Activated T-cell treated with anti-CD3 and anti-CD28 coated beads, Interleukin-2, amount 50 U/mL, for 24 hours (primary cell): ENCODE data around the gene PCDHGA3.
"Not testable (repeated sequence)": the region's sequence is repeated elsewhere in the genome, so short reads cannot be mapped to it uniquely, and the experiment has no call there.

Experiments
- DNase-seq: peaks from one replicate; pipeline ENCODE4 v3.0.0-alpha.2; 2020
- H3K27ac Mint-ChIP-seq: 2 replicates; pipeline ENCODE4 v1.8.0; 2020; ENCODE audit warnings: mild to moderate bottlenecking, mixed read lengths
- H3K27me3 Mint-ChIP-seq: 2 replicates; pipeline ENCODE4 v1.8.0; 2020; ENCODE audit warnings: mixed read lengths
- H3K36me3 Mint-ChIP-seq: 2 replicates; pipeline ENCODE4 v1.8.0; 2020; ENCODE audit warnings: low read depth, mixed read lengths
- H3K4me1 Mint-ChIP-seq: 2 replicates; pipeline ENCODE4 v1.8.0; 2020; ENCODE audit warnings: low read depth, mixed read lengths
- H3K4me3 Mint-ChIP-seq: 2 replicates; pipeline ENCODE4 v1.8.0; 2020; ENCODE audit warnings: mild to moderate bottlenecking, moderate library complexity, mixed read lengths
- H3K9me3 Mint-ChIP-seq: 2 replicates; pipeline ENCODE4 v1.8.0; 2020; ENCODE audit warnings: mixed read lengths

PCDHGA3 gene

GRCh38 chr5:141332571-141332970, 11.1 kb upstream of the PCDHGA3 start:
- H3K9me3 Mint-ChIP-seq: peaks cover 62% of the 10 kb centered on the region
- peaks cover 23% of the 10 kb centered on the region for H3K36me3 Mint-ChIP-seq
- not testable (repeated sequence) for H3K4me1 Mint-ChIP-seq, H3K4me3 Mint-ChIP-seq, DNase-seq, H3K27ac Mint-ChIP-seq
- H3K27me3 Mint-ChIP-seq: peaks cover 92% of the 10 kb centered on the region

GRCh38 chr5:141338538-141339306, 4.9 kb upstream of the PCDHGA3 start, which contains the start of gene PCDHGA2:
Gene PCDHGA2, plus strand, starts transcription at chr5:141338760.
- Mint-ChIP-seq H3K27me3 (peaks cover 94% of the 10 kb centered on the region), H3K4me3 (no peak within 1 kb of the TSS), H3K4me1 (peaks cover 4% of the 10 kb centered on the region), H3K36me3 (peaks cover 17% of the 10 kb centered on the region), H3K9me3 (peaks cover 74% of the 10 kb centered on the region), H3K27ac (no peak within 1 kb of the TSS)
- no peak for DNase-seq

GRCh38 chr5:141340781-141341354, 2.8 kb upstream of the PCDHGA3 start:
- H3K4me1 Mint-ChIP-seq, H3K4me3 Mint-ChIP-seq, H3K27ac Mint-ChIP-seq, DNase-seq: not testable (repeated sequence)
- Mint-ChIP-seq H3K36me3 (peaks cover 24% of the 10 kb centered on the region), H3K27me3 (peaks cover 94% of the 10 kb centered on the region), H3K9me3 (peaks cover 74% of the 10 kb centered on the region)

- Mint-ChIP-seq H3K27ac (no peak overlapping the region), H3K4me3 (no peak overlapping the region), H3K4me1 (peaks cover 4% of the 10 kb centered on the region), H3K9me3 (peaks cover 66% of the 10 kb centered on the region), H3K27me3 (peaks cover 94% of the 10 kb centered on the region), H3K36me3 (peaks cover 24% of the 10 kb centered on the region)
- DNase-seq: no peak
Measured at GRCh38 chr5:141342773-141343172, 856 bp upstream of the PCDHGA3 start.

GRCh38 chr5:141343953-141344463, 379 bp downstream of the PCDHGA3 start:
- Mint-ChIP-seq H3K27ac (no peak overlapping the region), H3K36me3 (peaks cover 20% of the 10 kb centered on the region), H3K27me3 (peaks cover 92% of the 10 kb centered on the region), H3K9me3 (peaks cover 63% of the 10 kb centered on the region), H3K4me1 (peaks cover 4% of the 10 kb centered on the region), H3K4me3 (peak overlapping the region; percentile 48)
- DNase-seq: no peak

- Mint-ChIP-seq H3K4me3 (no peak overlapping the region), H3K36me3 (peaks cover 15% of the 10 kb centered on the region), H3K27ac (no peak overlapping the region), H3K9me3 (peaks cover 58% of the 10 kb centered on the region), H3K27me3 (peaks cover 89% of the 10 kb centered on the region), H3K4me1 (peaks cover 4% of the 10 kb centered on the region)
- DNase-seq: no peak
Measured at GRCh38 chr5:141345327-141345726, 1.7 kb downstream of the PCDHGA3 start.

GRCh38 chr5:141346017-141346416, 2.4 kb downstream of the PCDHGA3 start:
- not testable (repeated sequence) for H3K4me3 Mint-ChIP-seq, H3K27ac Mint-ChIP-seq, H3K4me1 Mint-ChIP-seq, DNase-seq
- Mint-ChIP-seq H3K9me3 (peaks cover 62% of the 10 kb centered on the region), H3K27me3 (peaks cover 91% of the 10 kb centered on the region), H3K36me3 (peaks cover 14% of the 10 kb centered on the region)

- Mint-ChIP-seq H3K27ac (no peak within 1 kb of the TSS), H3K4me1 (no peaks in the 10 kb centered on the region), H3K9me3 (peaks cover 38% of the 10 kb centered on the region), H3K4me3 (peak within 1 kb of the TSS; percentile 47), H3K36me3 (peaks cover 8% of the 10 kb centered on the region), H3K27me3 (peaks cover 89% of the 10 kb centered on the region)
- DNase-seq: no peak
Measured at GRCh38 chr5:141349917-141350619, 6.4 kb downstream of the PCDHGA3 start, which contains the start of gene PCDHGB1. Gene PCDHGB1, plus strand, starts transcription at chr5:141350099. Its CDS starts 162 bp downstream, at chr5:141350261.

GRCh38 chr5:141351591-141351990, 8.0 kb downstream of the PCDHGA3 start:
- Mint-ChIP-seq H3K27me3 (peaks cover 92% of the 10 kb centered on the region), H3K4me3 (no peak overlapping the region), H3K27ac (no peak overlapping the region), H3K4me1 (no peaks in the 10 kb centered on the region), H3K36me3 (peaks cover 7% of the 10 kb centered on the region), H3K9me3 (peaks cover 46% of the 10 kb centered on the region)
- DNase-seq: no peak

GRCh38 chr5:141354900-141355469, 11.4 kb downstream of the PCDHGA3 start, which contains the start of gene PCDHGA4:
Gene PCDHGA4, plus strand, starts transcription at chr5:141355021. Its CDS starts 87 bp downstream, at chr5:141355108.
- peaks cover 2% of the 10 kb centered on the region for H3K4me1 Mint-ChIP-seq
- no peak within 1 kb of the TSS for H3K4me3 Mint-ChIP-seq
- DNase-seq: no peak
- H3K27me3 Mint-ChIP-seq: peaks cover 93% of the 10 kb centered on the region
- H3K27ac Mint-ChIP-seq: no peak within 1 kb of the TSS
- peaks cover 7% of the 10 kb centered on the region for H3K36me3 Mint-ChIP-seq
- peaks cover 40% of the 10 kb centered on the region for H3K9me3 Mint-ChIP-seq

GRCh38 chr5:141355641-141356040, 12.0 kb downstream of the PCDHGA3 start:
- peaks cover 10% of the 10 kb centered on the region for H3K36me3 Mint-ChIP-seq
- no peak overlapping the region for H3K27ac Mint-ChIP-seq
- DNase-seq: no peak
- H3K9me3 Mint-ChIP-seq: peaks cover 36% of the 10 kb centered on the region
- no peak overlapping the region for H3K4me3 Mint-ChIP-seq
- H3K4me1 Mint-ChIP-seq: peaks cover 2% of the 10 kb centered on the region
- peaks cover 93% of the 10 kb centered on the region for H3K27me3 Mint-ChIP-seq

GRCh38 chr5:141356133-141356532, 12.5 kb downstream of the PCDHGA3 start:
- H3K36me3 Mint-ChIP-seq: peaks cover 14% of the 10 kb centered on the region

GRCh38 chr5:141356950-141357349, 13.3 kb downstream of the PCDHGA3 start:
- Mint-ChIP-seq H3K4me3 (no peak overlapping the region), H3K27me3 (peaks cover 91% of the 10 kb centered on the region), H3K36me3 (peaks cover 17% of the 10 kb centered on the region), H3K4me1 (peaks cover 2% of the 10 kb centered on the region), H3K27ac (no peak overlapping the region), H3K9me3 (peaks cover 41% of the 10 kb centered on the region)
- no peak for DNase-seq

More at GRCh38 chr5:141356133-141356532, 12.5 kb downstream of the PCDHGA3 start:
- H3K27me3 Mint-ChIP-seq: peaks cover 93% of the 10 kb centered on the region
- H3K27ac Mint-ChIP-seq: no peak overlapping the region
- H3K4me3 Mint-ChIP-seq: no peak overlapping the region
- peaks cover 2% of the 10 kb centered on the region for H3K4me1 Mint-ChIP-seq
- H3K9me3 Mint-ChIP-seq: peaks cover 37% of the 10 kb centered on the region
- no peak for DNase-seq

- H3K4me1 Mint-ChIP-seq: peaks cover 2% of the 10 kb centered on the region
- peak within 1 kb of the TSS; percentile 50 for H3K4me3 Mint-ChIP-seq
- DNase-seq: no peak
- H3K9me3 Mint-ChIP-seq: peaks cover 59% of the 10 kb centered on the region
- peaks cover 27% of the 10 kb centered on the region for H3K36me3 Mint-ChIP-seq
- peaks cover 93% of the 10 kb centered on the region for H3K27me3 Mint-ChIP-seq
- no peak within 1 kb of the TSS for H3K27ac Mint-ChIP-seq
Measured at GRCh38 chr5:141359790-141360426, 16.3 kb downstream of the PCDHGA3 start, which contains the start of gene PCDHGB2. Gene PCDHGB2, plus strand, starts transcription at chr5:141359994. Its CDS starts 142 bp downstream, at chr5:141360136.
